Liver (tissue), 9 donors: ENCODE data around the gene TAF11L13. TPM values are rescaled to one million over a fixed set of nuclear protein-coding genes. Genes with fewer than 3 reads are reported as not detected.

Source experiments
- DNase-seq: peaks from one replicate; pipeline ENCODE4 v3.0.0-alpha.2; 2017; ENCODE audit warnings: low spot score
- H3K27ac ChIP-seq, 2 donors: one replicate each; pipeline ENCODE4 v1.7.0; 2013; ENCODE audit warnings: inconsistent platforms in 2 of 2, low read length in 2 of 2, control low read depth in 1 of 2, low read depth in 1 of 2, mild to moderate bottlenecking in 1 of 2
- H3K27me3 ChIP-seq, 4 donors: one replicate each; pipeline versions ENCODE4 v1.6.1 to v1.7.0; 2013; ENCODE audit warnings: low read length in 3 of 4, inconsistent platforms in 1 of 4, mild to moderate bottlenecking in 1 of 4, moderate library complexity in 1 of 4; ENCODE audit not compliant: control insufficient read depth in 4 of 4, insufficient read depth in 4 of 4
- H3K36me3 ChIP-seq, 4 donors: one replicate each; pipeline versions ENCODE4 v1.6.1 to v1.7.0; 2013; ENCODE audit warnings: low read length in 3 of 4, mild to moderate bottlenecking in 3 of 4, low read depth in 1 of 4, moderate library complexity in 1 of 4; ENCODE audit not compliant: control insufficient read depth in 4 of 4, insufficient read depth in 3 of 4
- H3K4me1 ChIP-seq, 4 donors: one replicate each; pipeline versions ENCODE4 v1.6.1 to v1.7.0; 2013; ENCODE audit warnings: low read length in 3 of 4, mild to moderate bottlenecking in 3 of 4, moderate library complexity in 1 of 4; ENCODE audit not compliant: control insufficient read depth in 4 of 4, insufficient read depth in 4 of 4
- H3K4me3 ChIP-seq, 3 donors: one replicate each; pipeline versions ENCODE4 v1.6.1 to v1.7.0; 2013; ENCODE audit warnings: low read length in 3 of 3, control low read depth in 1 of 3, low read depth in 1 of 3, mild to moderate bottlenecking in 1 of 3
- H3K9ac ChIP-seq, 2 donors: one replicate each; pipeline ENCODE4 v1.7.0; 2013; ENCODE audit warnings: low read length in 2 of 2, mild to moderate bottlenecking in 2 of 2, moderate library complexity in 2 of 2, control low read depth in 1 of 2, low read depth in 1 of 2
- H3K9me3 ChIP-seq, 4 donors: one replicate each; pipeline versions ENCODE4 v1.6.1 to v1.7.0; 2013; ENCODE audit warnings: low read length in 3 of 4; ENCODE audit not compliant: control insufficient read depth in 4 of 4
- EGR1 ChIP-seq, 2 donors: IDR thresholded peaks; 2 replicates each; pipeline ENCODE4 v1.6.1; 2016 to 2018; ENCODE audit warnings: antibody characterized with exemption in 2 of 2, low read depth in 2 of 2
- FOXA1 ChIP-seq: IDR thresholded peaks from 2 replicates; pipeline ENCODE4 v1.6.1; 2016; ENCODE audit warnings: antibody characterized with exemption
- FOXA2 ChIP-seq: IDR thresholded peaks from 2 replicates; pipeline ENCODE4 v1.6.1; 2016; ENCODE audit warnings: antibody characterized with exemption
- GABPA ChIP-seq, 2 donors: IDR thresholded peaks in 1 of 2; conservative IDR thresholded peaks in 1 of 2; 2 replicates each; pipeline ENCODE4 v1.6.1; 2016; ENCODE audit warnings: antibody characterized with exemption in 2 of 2, mild to moderate bottlenecking in 1 of 2, moderate library complexity in 1 of 2
- HNF4A ChIP-seq, 2 donors: conservative IDR thresholded peaks; 2 replicates each; pipeline ENCODE4 v1.6.1; 2016; ENCODE audit warnings: antibody characterized with exemption in 2 of 2, mild to moderate bottlenecking in 2 of 2
- HNF4G ChIP-seq: IDR thresholded peaks from 2 replicates; pipeline ENCODE4 v1.6.1; 2016; ENCODE audit warnings: antibody characterized with exemption
- NR2F2 ChIP-seq: IDR thresholded peaks from 2 replicates; pipeline ENCODE4 v1.6.1; 2016; ENCODE audit warnings: antibody characterized with exemption
- REST ChIP-seq: IDR thresholded peaks from 2 replicates; pipeline ENCODE4 v1.6.1; 2016; ENCODE audit warnings: antibody characterized with exemption, mild to moderate bottlenecking
- RXRA ChIP-seq, 2 donors: IDR thresholded peaks; 2 replicates each; pipeline ENCODE4 v1.6.1; 2017 to 2018; ENCODE audit warnings: antibody characterized with exemption in 2 of 2, mild to moderate bottlenecking in 1 of 2
- SP1 ChIP-seq: IDR thresholded peaks from 2 replicates; pipeline ENCODE4 v1.6.1; 2018; ENCODE audit warnings: antibody characterized with exemption, mild to moderate bottlenecking
- TAF1 ChIP-seq: conservative IDR thresholded peaks from 2 replicates; pipeline ENCODE4 v1.6.1; 2016; ENCODE audit warnings: antibody characterized with exemption, mild to moderate bottlenecking
- YY1 ChIP-seq: IDR thresholded peaks from 2 replicates; pipeline ENCODE4 v1.6.1; 2016; ENCODE audit warnings: antibody characterized with exemption, mild to moderate bottlenecking
- WGBS: extraction: QIAGEN DNeasy Blood & Tissue Kit; methylation state at CpG from one replicate; pipeline ENCODE4 v1.1.7; 2013; 5-methylcytosine and 5-hydroxymethylcytosine counted together
- polyA plus RNA-seq, 2 donors: library from polyadenylated mRNA; stranded (reverse) in 1 of 2; unstranded in 1 of 2; fragments of 200-250 nt in 1 of 2; fragments of >200 nt in 1 of 2; fragmentation: Nextera tagmentation in 1 of 2; extraction: Ambion mirVana in 1 of 2; gene quantifications; one replicate each; pipeline versions ENCODE4 v1.2.1 to v1.2.3, GENCODE V29; 2013 to 2015
- total RNA-seq, 2 donors: library from RNA; depleted of rRNA; stranded (reverse); fragments of >200 nt; gene quantifications; one replicate each; pipeline ENCODE4 v1.2.3, GENCODE V29; 2014
- TF ChIP-seq, protein P1 (sequence below): IDR thresholded peaks from 2 replicates; pipeline ENCODE4 v1.6.1; 2016; ENCODE audit warnings: antibody characterized with exemption
- TF ChIP-seq, protein P2 (sequence below): IDR thresholded peaks from 2 replicates; pipeline ENCODE4 v1.6.1; 2016; ENCODE audit warnings: antibody characterized with exemption
- TF ChIP-seq, protein P3 (sequence below): IDR thresholded peaks from 2 replicates; pipeline ENCODE4 v1.6.1; 2016; ENCODE audit warnings: antibody characterized with exemption
- donor health status: healthy.
- donor health status: healthy.
- donor health status: healthy.
- donor health status: healthy.
- donor health status: healthy.

TAF11L13 gene
- total and polyA plus RNA-seq, 4 donors: not detected

- H3K27ac ChIP-seq: no peak overlapping the region
- no peak overlapping the region for H3K4me3 ChIP-seq
- no peak for TF ChIP-seq SP1
- TF ChIP-seq YY1: no peak
- TF ChIP-seq HNF4G: no peak
- TF ChIP-seq GABPA (IDR thresholded peaks at IDR 0.05 in 1 of 2, conservative IDR thresholded peaks at IDR 0.05 in 1 of 2): no peak
- TF ChIP-seq TAF1: no peak
- TF ChIP-seq NR2F2: no peak
- TF ChIP-seq REST: no peak
- TF ChIP-seq EGR1 (IDR thresholded peaks at IDR 0.05; ENCODE audit: low read depth in 2 of 2): no peak
- TF ChIP-seq, protein P1, sequence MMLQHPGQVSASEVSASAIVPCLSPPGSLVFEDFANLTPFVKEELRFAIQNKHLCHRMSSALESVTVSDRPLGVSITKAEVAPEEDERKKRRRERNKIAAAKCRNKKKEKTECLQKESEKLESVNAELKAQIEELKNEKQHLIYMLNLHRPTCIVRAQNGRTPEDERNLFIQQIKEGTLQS: no peak
- TF ChIP-seq RXRA (IDR thresholded peaks at IDR 0.05): no peak
- TF ChIP-seq HNF4A (conservative IDR thresholded peaks at IDR 0.05): no peak
- TF ChIP-seq, protein P2, sequence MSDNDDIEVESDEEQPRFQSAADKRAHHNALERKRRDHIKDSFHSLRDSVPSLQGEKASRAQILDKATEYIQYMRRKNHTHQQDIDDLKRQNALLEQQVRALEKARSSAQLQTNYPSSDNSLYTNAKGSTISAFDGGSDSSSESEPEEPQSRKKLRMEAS: no peak
- no peaks in the 10 kb centered on the region for H3K4me1 ChIP-seq
- no peak overlapping the region for H3K9ac ChIP-seq
- no peaks in the 10 kb centered on the region for H3K27me3 ChIP-seq
- no peaks in the 10 kb centered on the region for H3K9me3 ChIP-seq
- DNase-seq: no peak
- no peaks in the 10 kb centered on the region for H3K36me3 ChIP-seq
- WGBS: 81% methylated on average over 17 of the region's 17 CpGs
These were observed 11.3 kb upstream of the TAF11L13 start for GRCh38 chr5:17620627-17621026.

DNA sequence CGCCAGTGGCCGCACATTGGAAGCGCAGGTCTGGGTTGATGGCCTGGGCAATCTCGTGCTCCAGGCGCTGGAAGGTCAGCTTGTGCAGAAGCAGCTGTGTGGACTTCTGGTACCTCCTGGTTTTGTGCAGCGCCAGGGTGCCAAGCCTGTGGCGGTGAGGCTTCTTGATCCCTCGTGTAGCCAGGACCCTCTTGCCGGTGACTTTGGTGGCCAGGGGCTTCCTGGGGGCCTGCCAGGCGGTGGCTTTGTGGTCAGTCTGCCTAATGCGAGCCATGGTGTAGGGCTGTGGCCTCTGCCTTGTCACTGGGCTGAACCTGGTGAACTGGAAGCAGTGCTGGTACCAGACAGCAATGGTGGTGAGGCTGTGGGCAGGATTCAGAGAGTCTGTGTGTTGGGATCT, 6.2 kb upstream of the TAF11L13 start:
- Histone ChIP-seq H3K4me3 (no peak overlapping the region), H3K36me3 (no peaks in the 10 kb centered on the region), H3K27ac (no peak overlapping the region), H3K9ac (no peak overlapping the region), H3K9me3 (no peaks in the 10 kb centered on the region), H3K4me1 (no peaks in the 10 kb centered on the region), H3K27me3 (no peaks in the 10 kb centered on the region)
- TF ChIP-seq, protein P3, sequence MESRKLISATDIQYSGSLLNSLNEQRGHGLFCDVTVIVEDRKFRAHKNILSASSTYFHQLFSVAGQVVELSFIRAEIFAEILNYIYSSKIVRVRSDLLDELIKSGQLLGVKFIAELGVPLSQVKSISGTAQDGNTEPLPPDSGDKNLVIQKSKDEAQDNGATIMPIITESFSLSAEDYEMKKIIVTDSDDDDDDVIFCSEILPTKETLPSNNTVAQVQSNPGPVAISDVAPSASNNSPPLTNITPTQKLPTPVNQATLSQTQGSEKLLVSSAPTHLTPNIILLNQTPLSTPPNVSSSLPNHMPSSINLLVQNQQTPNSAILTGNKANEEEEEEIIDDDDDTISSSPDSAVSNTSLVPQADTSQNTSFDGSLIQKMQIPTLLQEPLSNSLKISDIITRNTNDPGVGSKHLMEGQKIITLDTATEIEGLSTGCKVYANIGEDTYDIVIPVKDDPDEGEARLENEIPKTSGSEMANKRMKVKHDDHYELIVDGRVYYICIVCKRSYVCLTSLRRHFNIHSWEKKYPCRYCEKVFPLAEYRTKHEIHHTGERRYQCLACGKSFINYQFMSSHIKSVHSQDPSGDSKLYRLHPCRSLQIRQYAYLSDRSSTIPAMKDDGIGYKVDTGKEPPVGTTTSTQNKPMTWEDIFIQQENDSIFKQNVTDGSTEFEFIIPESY: no peak
- TF ChIP-seq HNF4G (no peak), EGR1 (IDR thresholded peaks at IDR 0.05; ENCODE audit: low read depth in 2 of 2) (no peak), NR2F2 (no peak), FOXA2 (no peak), SP1 (no peak), FOXA1 (no peak), YY1 (no peak), RXRA (IDR thresholded peaks at IDR 0.05) (no peak), TAF1 (no peak)
- WGBS: 91% methylated on average over 11 of the region's 11 CpGs
- DNase-seq: no peak
